SK-N-MC (cell line): ENCODE data around the gene ZNF600.

ENCODE experiments used
- EZH2 ChIP-seq: fragments of 200-600 bp; sonication (generic); IDR thresholded peaks from one replicate; pipeline ENCODE4 v1.6.1; 2017; ENCODE audit warnings: antibody characterized with exemption
- POLR2AphosphoS5 ChIP-seq: IDR thresholded peaks from 2 replicates; pipeline ENCODE4 v1.6.1; 2012; ENCODE audit warnings: mild to moderate bottlenecking, low read depth, low read length, borderline replicate concordance

GRCh38 chr19:52786078-52786463 is 520 bp downstream of the ZNF600 start:
- TF ChIP-seq POLR2AphosphoS5: no peak
- TF ChIP-seq EZH2: no peak
